Effector memory CD8-positive, alpha-beta T cell (primary cell): ENCODE results near the gene GAK.
A peak's percentile ranks its signal among the peaks of the same experiment; 100 is the strongest.

ENCODE experiments used
- ATAC-seq: fragments of 150-1000 bp; cut with Tn5 transposase; replicated peaks from 2 replicates; pipeline ENCODE4 v1.10.0; 2021; ENCODE audit warnings: mild to moderate bottlenecking, moderate library complexity
- DNase-seq, 3 experiments: peaks; one replicate each; pipeline ENCODE4 v3.0.0; 2021
- H3K27ac Mint-ChIP-seq, 2 donors: one replicate each; pipeline ENCODE4 v1.8.0; 2022; ENCODE audit warnings: mild to moderate bottlenecking in 2 of 2, mixed read lengths in 2 of 2, moderate library complexity in 2 of 2
- H3K27me3 Mint-ChIP-seq, 2 donors: one replicate each; pipeline ENCODE4 v1.8.0; 2022; ENCODE audit warnings: mixed read lengths in 2 of 2
- H3K36me3 Mint-ChIP-seq: one replicate; pipeline ENCODE4 v1.8.0; 2022; ENCODE audit warnings: mild to moderate bottlenecking, moderate library complexity, mixed read lengths; ENCODE audit not compliant: insufficient read depth
- H3K4me1 Mint-ChIP-seq, 2 donors: one replicate each; pipeline ENCODE4 v1.8.0; 2022; ENCODE audit warnings: low read depth in 2 of 2, mixed read lengths in 2 of 2
- H3K4me3 Mint-ChIP-seq, 2 donors: one replicate each; pipeline ENCODE4 v1.8.0; 2022; ENCODE audit warnings: mild to moderate bottlenecking in 2 of 2, mixed read lengths in 2 of 2, moderate library complexity in 2 of 2
- H3K9me3 Mint-ChIP-seq, 2 donors: one replicate each; pipeline ENCODE4 v1.8.0; 2022; ENCODE audit warnings: mixed read lengths in 2 of 2

Gene GAK

DNA sequence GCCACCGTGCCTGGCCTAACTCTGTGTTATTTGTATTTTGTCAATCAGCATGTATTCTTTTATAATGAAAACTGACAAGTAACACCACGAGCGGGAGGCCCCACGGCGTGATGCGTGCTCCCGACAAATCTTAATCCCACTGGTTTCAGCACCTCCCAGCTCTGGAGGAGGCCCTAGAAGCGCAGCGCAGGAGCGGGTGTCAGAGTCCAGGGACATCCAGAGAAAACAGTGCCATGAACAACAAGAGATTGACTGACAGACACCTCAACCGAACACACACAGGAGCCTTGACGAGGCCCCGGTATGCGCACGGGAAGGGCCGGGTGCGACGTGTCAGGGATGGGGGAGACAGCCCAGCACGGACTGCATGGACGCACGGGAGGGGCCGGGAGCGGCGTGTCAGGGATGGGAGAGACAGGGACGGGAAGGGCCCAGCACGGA lies 23.0 kb downstream of the GAK start:
- Mint-ChIP-seq H3K36me3 (peaks cover 74% of the 10 kb centered on the region), H3K9me3 (peaks cover 0 to 3% of the 10 kb centered on the region in 2 donors), H3K27ac (peak overlapping the region in 1 of 2 donors; percentile 57), H3K4me1 (peaks cover 4 to 11% of the 10 kb centered on the region in 2 donors), H3K4me3 (no peak overlapping the region), H3K27me3 (no peaks in the 10 kb centered on the region)
- no peak for ATAC-seq
- no peak for DNase-seq

- Mint-ChIP-seq H3K36me3 (peaks cover 77% of the 10 kb centered on the region), H3K27me3 (no peaks in the 10 kb centered on the region), H3K4me3 (no peak overlapping the region), H3K4me1 (peaks cover 4 to 11% of the 10 kb centered on the region in 2 donors), H3K27ac (peak overlapping the region in 1 of 2 donors; percentile 32), H3K9me3 (peaks cover 0 to 3% of the 10 kb centered on the region in 2 donors)
- DNase-seq (no peak), ATAC-seq (no peak)
These were observed 24.3 kb downstream of the GAK start for GRCh38 chr4:907691-908425.

DNA sequence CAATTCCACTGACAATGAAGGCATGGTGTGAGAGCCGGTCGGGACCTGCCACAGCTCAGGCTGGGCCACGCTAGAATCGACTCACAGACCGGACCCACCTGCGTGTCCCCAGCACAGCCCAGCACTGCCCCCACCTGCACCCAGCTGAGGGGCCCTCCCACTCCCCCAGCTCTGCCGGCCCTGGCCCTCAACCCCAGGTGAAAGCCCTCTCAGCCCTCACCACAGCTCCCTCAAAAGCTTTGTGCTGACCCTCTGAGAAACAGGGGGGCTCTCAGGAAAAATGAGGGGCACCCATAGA lies 25.1 kb downstream of the GAK start:
- no peak for DNase-seq
- Mint-ChIP-seq H3K4me1 (peaks cover 4 to 11% of the 10 kb centered on the region in 2 donors), H3K27ac (peak overlapping the region; percentile 33 to 85), H3K27me3 (no peaks in the 10 kb centered on the region), H3K9me3 (peaks cover 0 to 3% of the 10 kb centered on the region in 2 donors), H3K4me3 (no peak overlapping the region), H3K36me3 (peaks cover 75% of the 10 kb centered on the region)
- no peak for ATAC-seq

- ATAC-seq (no peak), DNase-seq (no peak)
- Mint-ChIP-seq H3K27ac (peak overlapping the region; percentile 33 to 85), H3K27me3 (no peaks in the 10 kb centered on the region), H3K4me3 (peak overlapping the region in 1 of 2 donors; percentile 17), H3K4me1 (peaks cover 4 to 12% of the 10 kb centered on the region in 2 donors), H3K36me3 (peaks cover 75% of the 10 kb centered on the region), H3K9me3 (peaks cover 0 to 3% of the 10 kb centered on the region in 2 donors)
These were observed 25.6 kb downstream of the GAK start for GRCh38 chr4:906339-907102.

DNA sequence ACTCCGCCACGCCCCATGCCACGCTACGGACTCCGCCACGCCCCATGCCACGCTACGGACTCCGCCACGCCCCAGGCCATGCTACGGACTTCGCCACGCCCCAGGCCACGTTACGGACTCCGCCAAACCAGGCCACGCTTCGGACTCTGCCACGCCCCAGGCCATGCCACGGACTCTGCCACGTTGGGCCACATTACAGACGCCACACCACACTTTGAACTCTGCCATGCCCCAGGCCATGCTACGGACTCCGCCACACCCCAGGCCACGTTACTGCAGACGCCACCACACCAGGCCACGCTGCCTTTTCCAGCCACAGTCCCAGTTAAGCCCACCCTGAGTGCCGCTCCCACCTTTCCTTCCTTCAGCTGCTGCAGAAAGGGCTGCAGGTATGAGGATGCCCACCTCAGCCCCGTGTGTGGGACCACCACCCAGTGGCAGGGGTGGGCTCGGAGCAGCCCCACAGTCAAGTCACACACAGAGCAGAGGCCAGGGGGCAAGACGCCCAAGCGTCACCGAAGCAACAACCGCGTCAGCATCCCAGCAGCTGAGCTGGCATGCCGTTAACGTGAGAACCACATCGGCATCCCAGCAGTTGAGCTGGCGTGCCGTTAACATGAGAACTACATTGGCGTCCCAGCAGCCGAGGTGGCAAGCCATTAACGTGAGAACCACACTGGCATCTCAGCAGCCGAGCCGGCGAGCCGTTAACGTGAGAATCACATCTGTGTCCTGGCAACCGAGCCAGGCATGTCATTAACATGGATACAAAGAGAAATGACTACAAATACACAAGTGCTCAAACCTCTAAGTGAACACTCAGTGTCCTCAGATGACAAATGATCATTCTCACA lies 26.4 kb downstream of the GAK start:
- peaks cover 0 to 3% of the 10 kb centered on the region in 2 donors for H3K9me3 Mint-ChIP-seq
- DNase-seq (no peak), ATAC-seq (no peak)
- H3K36me3 Mint-ChIP-seq = peaks cover 76% of the 10 kb centered on the region
- H3K4me3 Mint-ChIP-seq = no peak overlapping the region
- H3K4me1 Mint-ChIP-seq = peaks cover 4 to 8% of the 10 kb centered on the region in 2 donors
- H3K27me3 Mint-ChIP-seq = no peaks in the 10 kb centered on the region
- peak overlapping the region; percentile 46 to 83 for H3K27ac Mint-ChIP-seq

DNA sequence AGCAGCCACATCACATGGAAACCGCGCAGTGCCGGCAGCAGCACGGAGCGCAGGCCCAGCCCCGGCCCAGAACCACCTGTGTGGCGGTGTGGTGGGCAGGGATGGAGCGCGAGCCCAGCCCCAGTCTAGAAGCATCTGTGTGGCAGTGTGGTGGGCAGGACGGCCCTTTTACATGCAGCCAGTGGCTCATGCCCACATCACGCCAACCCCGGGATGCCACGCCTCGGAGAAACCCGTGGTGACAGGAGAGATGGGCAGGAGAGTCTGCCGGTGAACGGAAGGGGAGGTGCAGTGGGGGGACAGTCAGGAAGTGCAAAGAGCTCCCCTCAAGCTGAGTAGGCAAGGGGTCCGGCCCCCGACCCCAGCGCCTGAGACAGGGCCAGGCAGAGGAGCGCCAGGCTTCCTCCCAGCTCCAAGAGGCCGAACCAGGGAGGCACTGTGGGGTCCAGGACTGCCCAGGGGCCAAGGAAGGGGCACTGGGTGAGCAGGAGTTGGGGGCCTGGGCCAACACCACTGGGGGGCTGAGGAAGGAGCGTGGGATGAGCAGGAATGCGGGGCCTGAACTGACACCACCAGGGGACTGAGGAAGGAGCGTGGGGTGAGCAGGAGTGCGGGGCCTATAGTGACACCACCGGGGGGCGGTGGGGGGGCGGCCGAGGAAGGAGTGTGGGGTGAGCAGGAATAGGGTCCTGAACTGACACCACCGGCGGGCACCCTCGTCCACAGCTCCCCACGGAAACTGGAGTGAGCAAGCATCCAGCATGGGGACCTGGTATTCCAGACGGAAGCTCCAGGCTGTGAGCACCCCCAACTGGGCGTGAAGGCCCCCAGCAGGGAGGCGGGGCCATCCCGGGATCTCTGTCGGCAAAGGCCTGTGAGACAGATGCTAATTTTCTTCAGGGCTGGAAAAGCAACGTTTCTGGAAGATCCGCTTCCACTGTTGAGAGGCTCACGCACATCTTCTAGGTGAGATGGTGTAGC lies 28.8 kb downstream of the GAK start:
- Mint-ChIP-seq H3K36me3 (peaks cover 71% of the 10 kb centered on the region), H3K27ac (peak overlapping the region in 1 of 2 donors; percentile 75), H3K27me3 (no peaks in the 10 kb centered on the region), H3K9me3 (peaks cover 0 to 3% of the 10 kb centered on the region in 2 donors), H3K4me3 (no peak overlapping the region), H3K4me1 (peaks cover 14 to 20% of the 10 kb centered on the region in 2 donors)
- no peak for DNase-seq
- ATAC-seq = no peak

GRCh38 chr4:901192-901910 lies 30.8 kb downstream of the GAK start:
- Mint-ChIP-seq H3K27ac (peak overlapping the region in 1 of 2 donors; percentile 26), H3K27me3 (no peaks in the 10 kb centered on the region), H3K4me3 (no peak overlapping the region), H3K9me3 (peaks cover 0 to 3% of the 10 kb centered on the region in 2 donors), H3K4me1 (peaks cover 10 to 16% of the 10 kb centered on the region in 2 donors), H3K36me3 (peaks cover 73% of the 10 kb centered on the region)
- ATAC-seq = no peak
- no peak for DNase-seq

DNA sequence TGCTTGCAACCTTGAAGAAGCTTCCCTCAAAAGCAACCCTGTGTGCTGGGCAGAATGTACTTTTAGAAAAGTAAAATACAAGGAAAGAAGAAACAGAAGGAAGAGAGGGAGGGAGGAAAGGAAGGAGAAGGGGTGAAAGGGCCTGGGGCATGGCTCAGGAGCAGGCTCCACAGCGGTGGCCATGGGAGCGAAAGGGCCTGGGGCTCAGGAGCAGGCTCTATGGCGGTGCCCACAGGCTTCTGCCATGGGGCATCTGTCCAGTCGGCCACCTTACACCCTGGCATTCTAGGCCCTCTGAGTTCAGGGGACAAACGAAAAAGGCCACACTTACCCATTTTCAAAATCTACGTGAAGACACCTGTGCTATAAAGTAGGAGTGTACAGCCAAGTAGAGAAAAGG lies 31.4 kb downstream of the GAK start:
- Mint-ChIP-seq H3K27me3 (no peaks in the 10 kb centered on the region), H3K4me1 (peaks cover 10 to 16% of the 10 kb centered on the region in 2 donors), H3K9me3 (peaks cover 0 to 1% of the 10 kb centered on the region in 2 donors), H3K27ac (peak overlapping the region in 1 of 2 donors; percentile 26), H3K4me3 (no peak overlapping the region), H3K36me3 (peaks cover 73% of the 10 kb centered on the region)
- ATAC-seq (no peak), DNase-seq (no peak)

- H3K27ac Mint-ChIP-seq = peak overlapping the region in 1 of 2 donors; percentile 49
- ATAC-seq (no peak), DNase-seq (no peak)
- H3K4me3 Mint-ChIP-seq = no peak overlapping the region
- peaks cover 10 to 16% of the 10 kb centered on the region in 2 donors for H3K4me1 Mint-ChIP-seq
- H3K36me3 Mint-ChIP-seq = peaks cover 73% of the 10 kb centered on the region
- H3K27me3 Mint-ChIP-seq = no peaks in the 10 kb centered on the region
- no peaks in the 10 kb centered on the region for H3K9me3 Mint-ChIP-seq
These were observed 32.0 kb downstream of the GAK start for GRCh38 chr4:900073-900472.

GRCh38 chr4:899556-899906 lies 32.6 kb downstream of the GAK start:
- Mint-ChIP-seq H3K27ac (peak overlapping the region in 1 of 2 donors; percentile 49), H3K36me3 (peaks cover 72% of the 10 kb centered on the region), H3K9me3 (no peaks in the 10 kb centered on the region), H3K27me3 (no peaks in the 10 kb centered on the region), H3K4me1 (peaks cover 10 to 16% of the 10 kb centered on the region in 2 donors), H3K4me3 (no peak overlapping the region)
- DNase-seq (no peak), ATAC-seq (no peak)

DNA sequence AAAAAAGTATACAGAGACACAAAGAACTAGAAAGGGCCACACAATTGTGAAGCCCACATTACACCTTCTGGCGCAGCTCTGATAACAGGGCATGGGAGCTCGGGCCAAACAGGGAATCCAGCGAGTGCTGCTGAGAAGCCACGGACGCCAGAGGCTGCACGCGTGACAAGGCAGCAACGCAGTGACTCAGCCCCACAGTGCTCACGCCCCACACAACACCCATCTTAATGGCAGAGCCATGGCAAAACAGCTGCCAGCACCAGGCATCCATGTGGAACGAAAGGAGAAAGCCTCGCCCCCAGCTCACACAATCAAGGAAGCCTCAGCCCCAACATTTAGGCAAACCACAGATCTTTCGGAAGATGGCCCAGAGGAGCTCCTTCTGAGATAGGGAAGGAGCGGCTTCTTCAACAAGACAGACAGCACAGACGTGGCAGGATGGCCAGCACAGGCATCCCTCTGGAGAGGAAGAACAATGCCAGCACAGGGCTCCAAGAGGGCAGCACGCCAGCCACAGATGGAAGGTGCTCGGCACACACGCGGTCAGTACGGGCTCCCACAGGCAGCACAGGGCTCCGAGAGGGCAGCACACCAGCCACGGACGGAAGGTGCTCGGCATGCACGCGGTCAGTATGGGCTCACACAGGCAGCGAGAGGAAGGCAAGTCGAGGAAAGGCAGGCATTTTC lies 33.1 kb downstream of the GAK start:
- Mint-ChIP-seq H3K27me3 (no peaks in the 10 kb centered on the region), H3K4me1 (peaks cover 10 to 16% of the 10 kb centered on the region in 2 donors), H3K4me3 (no peak overlapping the region), H3K36me3 (peaks cover 72% of the 10 kb centered on the region), H3K9me3 (no peaks in the 10 kb centered on the region), H3K27ac (no peak overlapping the region)
- no peak for DNase-seq
- no peak for ATAC-seq
